HUDEP-2 (cell line): ENCODE results near the gene TIFAB.

Experiments used
- DNase-seq, 76 experiments: peaks; one replicate each; lab custom pipeline; 2025; ENCODE audit not compliant: unreplicated experiment in 76 of 76; lab: John Stamatoyannopoulos, UW

The TIFAB gene, protein sequence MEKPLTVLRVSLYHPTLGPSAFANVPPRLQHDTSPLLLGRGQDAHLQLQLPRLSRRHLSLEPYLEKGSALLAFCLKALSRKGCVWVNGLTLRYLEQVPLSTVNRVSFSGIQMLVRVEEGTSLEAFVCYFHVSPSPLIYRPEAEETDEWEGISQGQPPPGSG

GRCh38 chr5:135452321-135453030 is at the start of gene TIFAB:
TSS of gene TIFAB (minus strand) at chr5:135452351. CDS start at chr5:135449939, 2,412 bp downstream.
- DNase-seq, result no peak

DNA sequence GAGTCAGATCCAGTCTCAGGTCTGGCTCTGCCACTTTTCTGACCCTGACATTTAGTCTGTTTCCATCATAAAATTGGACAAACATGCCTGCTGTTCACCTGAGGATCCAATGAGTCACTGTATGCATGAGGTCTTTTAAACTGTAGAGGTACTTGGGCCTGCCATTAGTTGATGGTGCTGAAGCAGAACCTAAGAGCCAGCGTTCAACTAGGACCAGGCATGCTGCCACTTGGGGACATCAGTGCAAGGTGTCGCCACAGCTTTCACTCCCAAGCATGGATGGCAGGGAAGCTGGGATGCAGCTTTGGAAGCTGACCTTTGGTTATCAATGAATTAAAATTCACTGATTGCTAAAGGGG is 46.5 kb upstream of the TIFAB start:
- DNase-seq, result no peak

DNA sequence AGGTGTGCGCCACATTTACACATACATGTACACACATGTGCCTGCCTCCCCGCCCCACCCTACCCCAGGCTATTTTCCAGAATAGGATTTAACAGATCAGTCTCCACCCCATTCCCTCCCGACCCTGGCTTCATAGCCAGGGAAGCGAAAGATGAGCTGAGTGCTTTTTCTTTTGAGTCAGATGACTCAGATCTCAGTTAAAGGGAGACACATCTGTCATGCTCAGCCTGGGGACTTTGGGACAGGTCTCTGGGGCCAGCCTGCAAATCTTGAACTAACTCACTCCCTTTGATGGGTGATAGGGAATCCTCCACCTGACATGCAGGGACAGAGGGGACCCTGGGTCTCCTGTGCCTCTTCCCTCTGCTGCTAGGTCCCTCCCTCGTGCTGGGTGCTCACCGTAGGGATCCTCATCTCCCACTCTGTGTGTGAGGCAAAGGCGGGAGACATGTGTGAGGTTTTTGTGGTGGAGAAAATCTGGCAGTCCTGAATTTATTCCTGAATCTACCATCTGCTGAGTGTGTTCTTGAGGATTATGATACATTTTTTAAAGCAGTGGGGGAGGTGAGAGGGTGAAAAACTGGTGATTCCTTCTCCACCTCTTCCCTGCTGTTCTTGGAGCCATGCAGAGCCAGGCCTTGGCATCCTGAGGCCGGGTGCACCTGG is 46.0 kb upstream of the TIFAB start:
- DNase-seq, result no peak

DNA sequence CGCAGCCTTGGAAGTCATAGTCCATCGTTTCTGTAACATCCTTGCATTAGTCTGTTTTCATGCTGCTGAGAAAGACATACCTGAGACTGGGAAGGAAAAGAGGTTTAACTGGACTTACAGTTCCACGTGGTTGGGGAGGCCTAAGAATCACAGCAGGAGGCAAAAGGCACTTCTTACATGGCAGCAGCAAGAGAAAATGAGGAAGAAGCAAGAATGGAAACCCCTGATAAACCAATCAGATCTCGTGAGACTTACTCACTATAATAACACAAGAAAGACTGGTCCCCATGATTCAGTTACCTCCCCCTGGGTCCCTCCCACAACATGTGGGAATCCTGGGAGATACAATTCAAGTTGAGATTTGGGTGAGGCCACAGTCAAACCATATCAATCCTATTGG is 43.4 kb upstream of the TIFAB start:
- DNase-seq, result peak in 1 of 76 experiments; percentile 9

GRCh38 chr5:135494196-135494595 is 42.0 kb upstream of the TIFAB start:
- no peak for DNase-seq

GRCh38 chr5:135493406-135494180 is 41.4 kb upstream of the TIFAB start:
- no peak for DNase-seq

DNA sequence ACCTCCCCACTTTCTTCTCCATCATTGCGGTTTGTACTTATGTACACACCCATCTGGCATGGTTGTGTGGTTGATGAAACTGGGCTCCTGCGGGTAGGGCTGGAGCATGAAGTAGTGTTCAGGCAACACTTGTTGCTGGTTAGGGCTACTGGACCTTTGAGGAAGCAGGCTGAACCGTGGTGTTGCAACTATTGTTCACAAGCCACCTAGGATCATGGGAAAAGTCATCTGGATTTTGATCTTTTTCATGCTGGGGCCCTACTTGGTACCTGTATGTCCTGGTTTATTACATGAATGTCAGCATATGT is 40.1 kb upstream of the TIFAB start:
- no peak for DNase-seq

DNA sequence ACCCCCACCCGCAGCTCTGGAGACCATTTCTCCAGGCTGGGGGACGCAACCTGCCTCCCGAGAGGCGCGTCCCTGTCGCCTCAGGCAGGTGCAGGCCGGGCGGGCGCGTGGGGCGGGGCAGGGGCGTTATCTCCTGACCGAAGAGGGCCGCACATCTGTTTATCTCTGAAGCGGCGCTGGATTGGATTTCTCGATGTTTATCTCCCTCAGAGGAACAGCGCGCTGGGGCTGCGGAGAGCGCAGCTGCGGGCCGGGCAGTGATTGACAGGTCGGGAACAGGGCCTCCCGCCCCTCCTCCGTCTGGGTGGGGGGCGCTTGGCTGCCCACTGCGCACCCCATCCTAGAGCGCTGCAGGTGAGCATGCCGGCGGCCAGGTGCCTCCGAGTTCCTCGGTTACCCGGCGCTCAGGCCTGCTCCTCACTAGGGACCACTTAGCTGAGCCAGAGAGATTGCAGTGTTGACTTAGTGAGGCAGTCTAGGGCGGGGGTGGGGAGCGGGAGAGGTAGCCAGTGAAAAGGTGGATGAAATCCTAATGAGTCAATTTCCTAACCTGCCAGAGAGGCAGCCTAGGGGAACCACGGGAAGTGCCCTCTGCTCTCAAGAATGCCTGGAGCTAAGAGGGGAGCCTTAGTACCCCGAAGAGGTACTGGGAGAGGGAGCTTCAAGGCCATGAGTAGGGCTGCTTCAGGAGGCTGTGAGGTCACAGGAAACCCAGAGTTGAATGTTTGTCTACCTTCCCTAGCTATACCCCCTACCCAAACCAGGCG is 39.6 kb upstream of the TIFAB start:
- peak in 10 of 76 experiments; percentile 5 to 27 (median 20) for DNase-seq

GRCh38 chr5:135491038-135491551 is 38.9 kb upstream of the TIFAB start:
- DNase-seq, result no peak

GRCh38 chr5:135490245-135491037 is 38.3 kb upstream of the TIFAB start:
- DNase-seq, result no peak

GRCh38 chr5:135489466-135490244 is 37.5 kb upstream of the TIFAB start:
- no peak for DNase-seq

DNA sequence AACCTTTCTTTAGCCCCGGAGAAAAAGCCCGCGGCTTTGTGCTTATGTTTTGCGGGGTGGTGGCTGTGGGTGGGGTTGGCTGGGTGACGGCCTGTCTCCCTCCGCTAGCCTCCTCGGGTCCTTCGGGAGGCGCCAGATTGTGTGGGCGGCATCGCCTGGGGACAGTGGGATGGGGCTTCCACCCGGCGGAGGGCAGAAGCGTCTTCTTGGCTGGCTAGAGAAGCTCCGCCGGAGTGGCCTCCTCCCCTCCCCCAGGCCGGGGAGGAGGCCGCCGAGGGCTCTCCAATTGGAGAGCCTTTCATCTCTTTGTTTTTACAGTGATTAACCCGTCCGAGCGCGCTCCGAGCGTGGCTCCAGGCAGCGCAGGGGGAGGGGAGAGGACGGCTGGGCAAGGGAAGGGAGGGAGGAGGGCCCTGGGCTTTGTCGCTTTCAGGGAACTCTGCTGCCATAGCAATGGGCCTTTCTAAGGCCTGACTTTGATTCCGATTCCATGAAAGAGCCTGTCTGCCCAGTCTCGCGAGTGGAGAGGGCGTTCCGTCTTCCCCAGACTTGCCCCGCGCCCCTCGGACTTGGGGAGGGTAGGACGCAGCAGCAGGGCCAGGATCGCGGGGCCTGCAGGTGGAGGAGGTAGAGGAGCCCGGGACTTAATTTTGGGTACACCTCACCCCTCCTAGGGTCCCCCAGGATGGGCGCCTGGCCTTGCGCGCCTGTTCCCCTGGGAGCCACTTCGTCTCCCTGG is 36.7 kb upstream of the TIFAB start:
- no peak for DNase-seq

GRCh38 chr5:135487839-135488514 is 35.8 kb upstream of the TIFAB start:
- DNase-seq, result no peak

DNA sequence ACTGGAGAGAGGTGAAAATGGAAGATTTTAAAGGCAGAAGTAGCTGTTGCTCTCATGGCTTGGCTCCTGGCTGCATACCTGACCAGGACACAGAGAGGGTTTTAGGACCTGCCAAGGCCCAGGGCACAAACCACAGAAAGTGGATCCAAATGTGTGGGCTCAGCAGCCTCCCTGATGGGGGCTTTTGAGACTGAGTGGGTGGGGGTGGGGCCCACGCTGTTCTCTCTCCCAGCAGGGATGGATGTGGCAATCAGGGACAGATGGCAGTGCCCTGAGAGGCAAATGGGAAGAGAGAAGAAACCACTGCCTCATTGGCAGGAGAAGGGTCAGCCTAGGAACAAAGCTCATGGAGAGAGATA is 34.9 kb upstream of the TIFAB start:
- no peak for DNase-seq

GRCh38 chr5:135486131-135487036 is 34.2 kb upstream of the TIFAB start:
- DNase-seq, result peak in 58 of 76 experiments; percentile 2 to 67 (median 36)

DNA sequence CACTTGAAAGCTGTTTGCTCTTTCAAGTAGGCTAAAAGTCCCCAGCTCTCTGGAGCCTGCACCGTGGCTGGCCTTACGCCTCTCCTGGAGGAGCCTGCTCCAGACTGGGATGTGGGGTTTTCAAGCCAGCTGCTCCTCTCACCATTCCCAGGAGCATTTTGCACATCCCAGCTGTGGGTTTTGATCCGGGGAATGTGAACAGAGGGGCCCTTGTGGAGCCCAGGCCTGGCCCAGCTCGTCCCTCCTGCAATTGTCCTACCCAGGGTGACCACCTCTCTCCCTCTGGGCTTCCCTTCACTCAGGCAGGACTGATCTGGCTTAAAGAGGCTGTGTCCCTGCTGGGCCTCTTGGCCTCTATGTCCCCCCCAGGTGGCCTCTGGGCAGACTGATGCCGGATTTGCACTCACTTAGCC is 32.5 kb upstream of the TIFAB start:
- DNase-seq, result no peak

DNA sequence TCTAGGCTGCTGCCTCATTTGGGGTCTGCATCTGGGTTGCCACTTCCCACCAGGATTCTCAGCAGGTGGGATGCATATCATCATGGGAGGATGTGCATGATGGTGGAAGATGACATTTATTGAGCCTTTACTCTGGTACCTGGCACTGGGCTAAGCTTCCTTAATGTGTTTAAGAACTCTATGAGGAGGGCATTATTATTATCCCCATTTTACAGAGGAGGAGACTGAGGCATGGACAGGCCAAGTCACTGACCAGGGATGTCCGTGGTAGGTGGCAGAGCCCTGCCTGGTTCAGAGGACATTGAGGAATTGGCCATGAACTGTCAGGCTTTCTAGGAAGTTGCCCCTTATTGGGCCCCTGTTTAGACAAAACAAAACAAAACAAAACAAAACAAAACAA is 31.1 kb upstream of the TIFAB start:
- DNase-seq, result no peak
